ENCODE measurements around the gene CSNK1D. TPM values are rescaled to one million over a fixed set of nuclear protein-coding genes. Genes with fewer than 3 reads are reported as not detected.
A peak's percentile ranks its signal among the peaks of the same experiment; 100 is the strongest.

CSNK1D gene
- polyA plus RNA-seq (ENCODE audit: low read depth in 6 of 6), result 10 to 100 TPM; 27.7 to 78.6 (median 63.4) TPM

GRCh38 chr17:82273327-82274133 is at the start of gene CSNK1D:
CSNK1D (minus strand) TSS chr17:82273700; CDS start chr17:82273381, 319 bp downstream.
- peaks cover 3 to 6% (median 5%) of the 10 kb centered on the region in 3 donors for H3K27me3 Mint-ChIP-seq
- peak; percentile 91 for DNase-seq

DNA sequence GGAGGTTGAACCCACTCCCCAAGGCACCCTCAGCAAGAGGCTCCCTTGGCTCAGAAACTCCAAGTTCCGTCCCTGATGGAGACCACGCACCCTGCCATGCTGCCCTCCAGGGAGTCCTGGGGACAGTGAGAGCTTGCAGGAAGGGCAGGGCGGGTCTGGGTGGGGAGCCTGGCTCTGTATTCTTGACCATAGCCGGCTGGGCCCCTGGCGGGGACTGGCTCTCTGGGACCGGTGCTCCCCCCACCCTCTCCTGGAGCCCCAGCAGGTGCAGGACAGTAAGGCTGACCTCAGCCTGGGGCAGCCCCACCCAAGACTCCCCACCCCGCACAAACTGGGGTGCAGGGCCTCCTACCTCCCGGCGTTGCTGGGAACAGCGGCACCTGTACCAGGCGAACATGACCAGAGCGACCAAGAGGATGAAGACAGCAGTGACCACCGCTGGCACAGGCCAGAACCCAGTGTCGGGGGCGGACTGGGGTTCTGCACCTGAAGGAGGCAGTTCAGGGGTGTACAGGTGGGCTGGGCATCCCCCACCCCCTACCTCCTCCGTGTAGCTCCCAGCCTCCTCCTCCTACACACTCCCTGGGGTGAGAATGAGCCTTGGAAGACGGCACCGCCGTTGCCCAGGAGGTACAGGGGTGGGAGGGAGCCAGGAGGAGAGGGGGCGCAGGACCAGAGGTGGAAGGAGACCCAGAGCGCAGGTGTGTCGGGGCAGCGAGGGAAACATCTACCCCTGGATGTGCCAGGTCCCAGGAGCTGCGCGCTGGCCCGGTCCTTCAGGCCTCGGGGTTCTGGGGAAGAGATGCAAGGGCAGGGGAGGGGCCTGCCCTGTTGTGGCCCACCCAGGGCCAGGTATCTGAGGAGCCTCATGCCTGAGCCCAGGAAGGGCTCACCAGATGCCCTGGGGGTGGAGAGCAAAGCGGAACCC is 49.3 kb upstream of the CSNK1D start:
- no peak overlapping the region for H3K27ac Mint-ChIP-seq

More at GRCh38 chr17:82273327-82274133, at the start of gene CSNK1D:
- no peaks in the 10 kb centered on the region for H3K9me3 Mint-ChIP-seq
- peaks cover 32 to 53% (median 46%) of the 10 kb centered on the region in 3 donors for H3K4me1 Mint-ChIP-seq
- H3K27ac Mint-ChIP-seq, result peak within 1 kb of the TSS; percentile 98 to 99 (median 99)
- peaks cover 0 to 6% of the 10 kb centered on the region in 2 donors for H3K36me3 Mint-ChIP-seq
- H3K4me3 Mint-ChIP-seq, result peak within 1 kb of the TSS; percentile 77 to 99 (median 94)
- peak; percentile 80 to 82 for ATAC-seq (ENCODE audit: low read depth in 2 of 2)

DNA sequence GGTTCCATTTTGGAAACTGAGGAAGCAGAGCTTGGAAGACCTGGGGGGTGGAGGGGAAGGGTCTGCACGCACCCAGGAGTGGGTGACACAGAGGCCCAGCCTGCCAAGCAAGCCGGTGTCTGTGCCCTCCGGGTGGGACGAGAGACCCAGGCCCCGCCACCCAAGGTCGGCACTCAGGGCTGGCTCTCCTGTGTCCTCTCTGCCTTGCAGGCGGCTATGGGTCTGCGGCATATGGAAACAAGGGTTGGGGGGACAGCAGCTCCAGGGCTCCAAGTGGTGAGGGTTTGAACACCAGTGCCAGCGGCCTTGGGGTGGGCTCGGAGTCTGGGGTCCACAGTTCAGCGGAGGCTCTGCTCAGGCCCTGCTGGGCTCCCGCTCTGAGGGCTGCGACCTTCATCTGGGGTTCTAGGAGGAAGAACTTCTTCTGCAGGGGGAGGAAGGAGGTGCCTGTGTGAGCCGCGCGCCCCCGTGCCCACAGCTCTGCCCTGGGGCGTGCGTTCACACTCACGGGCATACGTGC is 48.5 kb upstream of the CSNK1D start:
- ATAC-seq (ENCODE audit: low read depth in 2 of 2) (peak in 1 of 2 donors; percentile 6), DNase-seq (no peak)
- Mint-ChIP-seq H3K4me1 (no peaks in the 10 kb centered on the region), H3K36me3 (no peaks in the 10 kb centered on the region), H3K9me3 (no peaks in the 10 kb centered on the region), H3K27me3 (peaks cover 0 to 28% (median 0%) of the 10 kb centered on the region in 3 donors), H3K27ac (no peak overlapping the region), H3K4me3 (no peak overlapping the region)

More for the DNA sequence above, 49.3 kb upstream of the CSNK1D start:
- Mint-ChIP-seq H3K9me3 (no peaks in the 10 kb centered on the region), H3K4me3 (no peak overlapping the region), H3K36me3 (no peaks in the 10 kb centered on the region), H3K4me1 (no peaks in the 10 kb centered on the region), H3K27me3 (peaks cover 0 to 36% (median 0%) of the 10 kb centered on the region in 3 donors)
- no peak for ATAC-seq (ENCODE audit: low read depth in 2 of 2)
- no peak for DNase-seq

- DNase-seq (peak; percentile 66), ATAC-seq (ENCODE audit: low read depth in 2 of 2) (peak; percentile 77 to 85)
- H3K4me1 Mint-ChIP-seq, result no peaks in the 10 kb centered on the region
- H3K27me3 Mint-ChIP-seq, result peaks cover 0 to 23% (median under 1%) of the 10 kb centered on the region in 3 donors
- no peaks in the 10 kb centered on the region for H3K9me3 Mint-ChIP-seq
- H3K36me3 Mint-ChIP-seq, result no peaks in the 10 kb centered on the region
- H3K4me3 Mint-ChIP-seq, result peak overlapping the region in 5 of 8 donors; percentile 19 to 69 (median 50)
- H3K27ac Mint-ChIP-seq, result peak overlapping the region in 4 of 6 donors; percentile 24 to 76 (median 52)
Observed at GRCh38 chr17:82320956-82321927, 47.7 kb upstream of the CSNK1D start.

- H3K4me3 Mint-ChIP-seq, result no peak overlapping the region
- peak overlapping the region in 1 of 6 donors; percentile 16 for H3K27ac Mint-ChIP-seq
- ATAC-seq (ENCODE audit: low read depth in 2 of 2) (no peak), DNase-seq (no peak)
- peaks cover 5 to 8% (median 8%) of the 10 kb centered on the region in 3 donors for H3K4me1 Mint-ChIP-seq
- no peaks in the 10 kb centered on the region for H3K9me3 Mint-ChIP-seq
- H3K27me3 Mint-ChIP-seq, result peaks cover 0 to 30% (median 10%) of the 10 kb centered on the region in 3 donors
- no peaks in the 10 kb centered on the region for H3K36me3 Mint-ChIP-seq
Observed at GRCh38 chr17:82320140-82320840, 46.8 kb upstream of the CSNK1D start.

DNA sequence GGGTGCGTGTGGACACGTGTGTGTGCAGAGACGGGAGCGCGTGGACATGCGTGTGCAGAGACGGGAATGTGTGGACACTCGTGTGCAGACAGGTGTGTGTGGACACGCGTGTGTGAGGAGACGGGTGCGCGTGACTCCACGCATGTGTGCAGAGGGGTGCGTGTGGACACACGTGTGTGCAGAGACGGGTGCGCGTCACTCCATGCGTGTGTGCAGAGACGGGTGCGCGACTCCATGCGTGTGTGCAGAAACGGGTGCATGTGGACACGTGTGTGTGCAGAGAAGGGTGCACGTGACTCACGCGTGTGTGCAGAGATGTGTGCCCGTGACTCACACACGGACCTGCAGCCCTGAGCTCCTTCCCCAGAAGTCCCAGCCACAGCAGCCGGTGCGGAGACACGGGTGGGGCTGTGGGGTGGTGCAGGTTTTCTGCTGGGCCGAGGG is 46.1 kb upstream of the CSNK1D start:
- H3K27me3 Mint-ChIP-seq, result peaks cover 0 to 31% (median 15%) of the 10 kb centered on the region in 3 donors
- no peak overlapping the region for H3K27ac Mint-ChIP-seq
- ATAC-seq (ENCODE audit: low read depth in 2 of 2), result no peak
- no peaks in the 10 kb centered on the region for H3K9me3 Mint-ChIP-seq
- H3K36me3 Mint-ChIP-seq, result no peaks in the 10 kb centered on the region
- peaks cover 5 to 13% (median 8%) of the 10 kb centered on the region in 3 donors for H3K4me1 Mint-ChIP-seq
- no peak for DNase-seq
- no peak overlapping the region for H3K4me3 Mint-ChIP-seq

DNA sequence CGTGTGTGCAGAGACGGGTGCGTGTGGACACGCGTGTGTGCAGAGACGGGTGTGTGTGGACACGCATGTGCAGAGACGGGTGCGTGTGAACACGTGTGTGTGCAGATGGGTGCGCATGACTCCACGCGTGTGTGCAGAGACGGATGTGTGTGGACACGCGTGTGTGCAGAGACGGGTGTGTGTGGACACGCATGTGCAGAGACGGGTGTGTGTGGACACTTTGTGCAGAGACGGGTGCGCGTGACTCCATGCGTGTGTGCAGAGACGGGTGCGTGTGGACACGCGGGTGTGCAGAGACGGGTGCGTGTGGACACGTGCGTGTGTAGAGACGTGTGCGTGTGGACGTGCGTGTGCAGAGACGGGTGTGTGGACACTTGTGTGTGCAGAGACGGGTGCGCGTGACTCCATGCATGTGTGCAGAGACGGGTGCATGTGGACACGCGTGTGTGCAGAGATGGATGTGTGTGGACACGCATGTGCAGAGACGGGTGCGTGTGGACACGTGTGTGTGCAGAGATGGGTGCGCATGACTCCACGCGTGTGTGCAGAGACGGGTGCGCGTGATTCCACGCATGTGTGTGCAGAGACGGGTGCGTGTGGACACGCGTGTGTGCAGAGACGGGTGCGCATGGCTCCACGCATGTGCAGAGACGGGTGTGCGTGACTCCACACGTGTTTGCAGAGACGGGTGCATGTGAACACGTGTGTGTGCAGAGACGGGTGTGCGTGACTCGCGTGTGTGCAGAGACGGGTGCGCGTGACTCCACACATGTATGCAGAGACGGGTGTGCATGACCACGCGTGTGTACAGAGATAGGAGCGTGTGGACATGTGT is 45.5 kb upstream of the CSNK1D start:
- no peak overlapping the region for H3K4me3 Mint-ChIP-seq
- no peak for ATAC-seq (ENCODE audit: low read depth in 2 of 2)
- DNase-seq, result no peak

DNA sequence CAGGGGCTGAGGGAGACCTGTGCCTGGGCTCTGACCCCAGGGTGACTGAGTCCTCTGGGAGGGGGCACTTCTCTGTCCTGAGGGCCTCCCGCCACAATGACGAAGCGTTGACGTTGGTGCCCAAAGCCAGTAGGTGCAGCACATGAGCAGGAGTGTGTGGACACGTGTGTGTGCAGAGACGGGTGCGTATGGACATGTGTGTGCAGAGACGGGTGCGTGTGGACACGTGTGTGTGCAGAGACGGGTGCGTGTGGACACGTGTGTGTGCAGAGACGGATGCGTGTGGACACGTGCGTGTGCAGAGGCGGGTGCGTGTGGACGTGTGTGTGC is 44.6 kb upstream of the CSNK1D start:
- DNase-seq, result no peak
- H3K27ac Mint-ChIP-seq, result no peak overlapping the region
- no peak for ATAC-seq (ENCODE audit: low read depth in 2 of 2)
- H3K9me3 Mint-ChIP-seq, result no peaks in the 10 kb centered on the region
- H3K27me3 Mint-ChIP-seq, result peaks cover 0 to 37% (median 30%) of the 10 kb centered on the region in 3 donors
- no peaks in the 10 kb centered on the region for H3K36me3 Mint-ChIP-seq
- peaks cover 8 to 20% (median 8%) of the 10 kb centered on the region in 3 donors for H3K4me1 Mint-ChIP-seq
- no peak overlapping the region for H3K4me3 Mint-ChIP-seq

More for the DNA sequence above, 45.5 kb upstream of the CSNK1D start:
- Mint-ChIP-seq H3K27ac (no peak overlapping the region), H3K36me3 (no peaks in the 10 kb centered on the region), H3K9me3 (no peaks in the 10 kb centered on the region), H3K4me1 (peaks cover 6 to 20% (median 8%) of the 10 kb centered on the region in 3 donors), H3K27me3 (peaks cover 0 to 36% (median 22%) of the 10 kb centered on the region in 3 donors)

DNA sequence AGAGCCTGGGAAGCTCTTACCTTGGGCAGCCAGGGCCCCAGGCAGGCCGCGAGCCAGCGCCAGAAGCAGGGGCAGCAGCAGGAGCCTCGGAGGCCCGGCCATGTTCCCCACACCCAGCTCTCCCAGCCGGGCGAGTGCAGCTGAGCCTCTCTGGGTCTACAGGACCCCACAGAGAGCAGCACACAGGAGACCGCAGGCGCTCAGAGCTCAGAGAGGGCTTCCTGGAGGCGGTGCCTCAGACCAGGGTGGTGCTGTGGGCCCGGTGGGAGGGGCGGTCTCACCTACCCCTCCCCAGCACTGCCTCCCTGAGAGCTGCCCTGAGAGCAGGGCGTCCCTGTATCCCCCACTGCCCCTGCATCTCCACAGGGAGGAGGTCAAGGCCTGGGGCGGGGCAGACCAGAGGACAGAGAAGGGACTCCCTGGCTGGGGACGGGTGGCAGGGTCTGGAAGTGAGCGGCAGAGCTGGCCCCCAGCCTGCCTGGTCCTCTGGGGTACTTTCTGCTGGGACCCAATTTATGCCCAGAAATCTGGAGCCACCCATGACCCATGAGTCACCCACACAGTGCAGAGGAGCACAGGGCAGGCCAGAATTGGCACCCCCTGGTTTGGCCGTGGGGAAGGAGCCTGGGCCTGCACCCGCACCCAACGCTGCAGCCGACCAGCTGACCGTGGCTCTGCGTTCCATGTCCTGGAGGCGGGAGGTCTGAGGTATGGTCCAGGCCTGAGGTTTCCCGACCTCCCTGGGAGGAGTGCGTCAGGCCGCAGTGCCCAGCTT is 44.1 kb upstream of the CSNK1D start, which contains the start of gene CD7:
TSS of gene CD7 (minus strand) at position 215 of the 775 bp plus-strand sequence. CDS start at position 102, 113 bp downstream.
- peak within 1 kb of the TSS in 1 of 6 donors; percentile 29 for H3K27ac Mint-ChIP-seq

GRCh38 chr17:82316651-82317393 is 43.3 kb upstream of the CSNK1D start:
- Mint-ChIP-seq H3K27me3 (peaks cover 0 to 31% (median 29%) of the 10 kb centered on the region in 3 donors), H3K36me3 (no peaks in the 10 kb centered on the region)
- no peak for DNase-seq

More for the DNA sequence above, 44.1 kb upstream of the CSNK1D start, which contains the start of gene CD7:
- Mint-ChIP-seq H3K4me3 (no peak within 1 kb of the TSS), H3K36me3 (no peaks in the 10 kb centered on the region), H3K4me1 (peaks cover 8 to 20% (median 8%) of the 10 kb centered on the region in 3 donors), H3K27me3 (peaks cover 0 to 31% (median 31%) of the 10 kb centered on the region in 3 donors), H3K9me3 (no peaks in the 10 kb centered on the region)
- ATAC-seq (ENCODE audit: low read depth in 2 of 2), result no peak
- no peak for DNase-seq

More at GRCh38 chr17:82316651-82317393, 43.3 kb upstream of the CSNK1D start:
- no peak for ATAC-seq (ENCODE audit: low read depth in 2 of 2)
- peak overlapping the region in 1 of 6 donors; percentile 29 for H3K27ac Mint-ChIP-seq
- H3K4me1 Mint-ChIP-seq, result peaks cover 8 to 20% (median 8%) of the 10 kb centered on the region in 3 donors
- H3K9me3 Mint-ChIP-seq, result no peaks in the 10 kb centered on the region
- H3K4me3 Mint-ChIP-seq, result no peak overlapping the region

Measured in naive B cell (primary cell).